Measurements from ENCODE around the gene POPDC2. TPM values are rescaled to one million over a fixed set of nuclear protein-coding genes. Genes with fewer than 3 reads are reported as not detected.
"Not testable (repeated sequence)": the region's sequence is repeated elsewhere in the genome, so short reads cannot be mapped to it uniquely, and the experiment has no call there.

Gene POPDC2
- total RNA-seq, 4 donors from 2014 or later = 19.7 to 98.2 (median 67.6) TPM

- 79 to 92% methylated on average over 4 of the region's 6 CpGs for WGBS, 2 donors (ENCODE audit: low coverage in 1 of 2)
- Histone ChIP-seq H3K9me3 (no peaks in the 10 kb centered on the region), H3K4me3 (no peak overlapping the region), H3K4me1 (peaks cover 0 to 10% (median 0%) of the 10 kb centered on the region in 3 donors), H3K36me3 (no peaks in the 10 kb centered on the region), H3K27ac (no peak overlapping the region), H3K27me3 (no peaks in the 10 kb centered on the region)
- TF ChIP-seq EP300 (IDR thresholded peaks at IDR 0.05) (no peak), POLR2AphosphoS5 (IDR thresholded peaks at IDR 0.05) (no peak)
- ATAC-seq = no peak
Measured at GRCh38 chr3:119599558-119600174, 60.7 kb downstream of the POPDC2 start.

GRCh38 chr3:119598410-119599098 is 61.8 kb downstream of the POPDC2 start:
- ATAC-seq = no peak
- H3K4me3 ChIP-seq = no peak overlapping the region
- peak overlapping the region in 1 of 4 donors; percentile 63 for H3K27ac ChIP-seq
- no peaks in the 10 kb centered on the region for H3K27me3 ChIP-seq
- H3K36me3 ChIP-seq = no peaks in the 10 kb centered on the region
- no peak for TF ChIP-seq POLR2AphosphoS5 (IDR thresholded peaks at IDR 0.05)
- no peak for TF ChIP-seq EP300 (IDR thresholded peaks at IDR 0.05)
- TF ChIP-seq POLR2A (IDR thresholded peaks at IDR 0.05) = no peak
- TF ChIP-seq CTCF (IDR thresholded peaks at IDR 0.05) = no peak
- WGBS, 2 donors (ENCODE audit: low coverage in 1 of 2) = 100% methylated on average over 1 of the region's 1 CpG
- peaks cover 0 to 10% (median 0%) of the 10 kb centered on the region in 3 donors for H3K4me1 ChIP-seq
- H3K9me3 ChIP-seq = no peaks in the 10 kb centered on the region

GRCh38 chr3:119597548-119598288 is 62.7 kb downstream of the POPDC2 start, which contains the start of gene PLA1A:
Gene PLA1A, plus strand, starts transcription at chr3:119597885. Its CDS starts 29 bp downstream, at chr3:119597914.
- H3K4me3 ChIP-seq = no peak within 1 kb of the TSS
- H3K27ac ChIP-seq = peak within 1 kb of the TSS in 3 of 4 donors; percentile 16 to 63 (median 32)
- H3K4me1 ChIP-seq = peaks cover 0 to 10% (median 0%) of the 10 kb centered on the region in 3 donors
- H3K27me3 ChIP-seq = no peaks in the 10 kb centered on the region
- TF ChIP-seq POLR2A (IDR thresholded peaks at IDR 0.05) (no peak), POLR2AphosphoS5 (IDR thresholded peaks at IDR 0.05) (no peak), EP300 (IDR thresholded peaks at IDR 0.05) (no peak), CTCF (IDR thresholded peaks at IDR 0.05) (no peak)
- WGBS, 2 donors (ENCODE audit: low coverage in 1 of 2) = 55 to 59% methylated on average over 6 to 7 of the region's 7 CpGs
- no peaks in the 10 kb centered on the region for H3K9me3 ChIP-seq
- no peaks in the 10 kb centered on the region for H3K36me3 ChIP-seq
- no peak for ATAC-seq

- Histone ChIP-seq H3K4me1 (peaks cover 0 to 10% (median 0%) of the 10 kb centered on the region in 3 donors), H3K27me3 (no peaks in the 10 kb centered on the region), H3K36me3 (no peaks in the 10 kb centered on the region), H3K4me3 (no peak overlapping the region), H3K9me3 (no peaks in the 10 kb centered on the region), H3K27ac (no peak overlapping the region)
- ATAC-seq = no peak
- 79 to 84% methylated on average over 3 to 5 of the region's 6 CpGs for WGBS, 2 donors (ENCODE audit: low coverage in 1 of 2)
- TF ChIP-seq CTCF (IDR thresholded peaks at IDR 0.05) = no peak
- no peak for TF ChIP-seq EP300 (IDR thresholded peaks at IDR 0.05)
- no peak for TF ChIP-seq POLR2AphosphoS5 (IDR thresholded peaks at IDR 0.05)
Measured at GRCh38 chr3:119596398-119596797, 64.0 kb downstream of the POPDC2 start.

GRCh38 chr3:119595639-119596334 is 64.6 kb downstream of the POPDC2 start:
- TF ChIP-seq EP300 (IDR thresholded peaks at IDR 0.05) (no peak), POLR2A (IDR thresholded peaks at IDR 0.05) (no peak), POLR2AphosphoS5 (IDR thresholded peaks at IDR 0.05) (no peak), CTCF (IDR thresholded peaks at IDR 0.05) (no peak)
- Histone ChIP-seq H3K27me3 (no peaks in the 10 kb centered on the region), H3K4me1 (peaks cover 0 to 10% (median 0%) of the 10 kb centered on the region in 3 donors), H3K36me3 (no peaks in the 10 kb centered on the region), H3K4me3 (peak overlapping the region; percentile 31 to 38), H3K9me3 (no peaks in the 10 kb centered on the region), H3K27ac (no peak overlapping the region)
- ATAC-seq = no peak
- 54 to 80% methylated on average over 1 to 7 of the region's 7 CpGs for WGBS, 2 donors (ENCODE audit: low coverage in 1 of 2)

GRCh38 chr3:119594929-119595328 is 65.5 kb downstream of the POPDC2 start:
- H3K9me3 ChIP-seq, H3K36me3 ChIP-seq, H3K4me3 ChIP-seq, H3K27ac ChIP-seq, H3K27me3 ChIP-seq, ATAC-seq: not testable (repeated sequence)
- peaks cover 0 to 10% (median 0%) of the 10 kb centered on the region in 3 donors for H3K4me1 ChIP-seq
- WGBS, 2 donors (ENCODE audit: low coverage in 1 of 2) = 100% methylated on average over 1 of the region's 1 CpG; no CpG with 5 or more reads in 1 of the 2 donors
